ENCODE measurements around the gene RGS7.
"Not testable (repeated sequence)": the region's sequence is repeated elsewhere in the genome, so short reads cannot be mapped to it uniquely, and the experiment has no call there.

Gene RGS7

GRCh38 chr1:240905225-240905765 is 451.7 kb downstream of the RGS7 start:
- Histone ChIP-seq H3K27ac (ENCODE audit: low read length) (no peak overlapping the region), H3K27me3 (ENCODE audit: control insufficient read depth, insufficient read depth, low read length) (no peaks in the 10 kb centered on the region), H3K36me3 (ENCODE audit: control insufficient read depth, low read depth, low read length) (no peaks in the 10 kb centered on the region), H3K4me1 (ENCODE audit: control insufficient read depth, low read depth, low read length) (no peaks in the 10 kb centered on the region), H3K9ac (ENCODE audit: low read length) (no peak overlapping the region), H3K4me3 (ENCODE audit: low read length) (no peak overlapping the region), H3K9me3 (ENCODE audit: control insufficient read depth, low read depth, low read length) (no peaks in the 10 kb centered on the region)

GRCh38 chr1:240895424-240895823 is 461.6 kb downstream of the RGS7 start:
- not testable (repeated sequence) for H3K9me3 ChIP-seq (ENCODE audit: control insufficient read depth, low read depth, low read length); H3K36me3 ChIP-seq (ENCODE audit: control insufficient read depth, low read depth, low read length); H3K27ac ChIP-seq (ENCODE audit: low read length); H3K9ac ChIP-seq (ENCODE audit: low read length); H3K4me3 ChIP-seq (ENCODE audit: low read length); H3K4me1 ChIP-seq (ENCODE audit: control insufficient read depth, low read depth, low read length); H3K27me3 ChIP-seq (ENCODE audit: control insufficient read depth, insufficient read depth, low read length)

- no peak overlapping the region for H3K9ac ChIP-seq (ENCODE audit: low read length)
- no peaks in the 10 kb centered on the region for H3K36me3 ChIP-seq (ENCODE audit: control insufficient read depth, low read depth, low read length)
- no peaks in the 10 kb centered on the region for H3K4me1 ChIP-seq (ENCODE audit: control insufficient read depth, low read depth, low read length)
- H3K27ac ChIP-seq (ENCODE audit: low read length) = no peak overlapping the region
- H3K27me3 ChIP-seq (ENCODE audit: control insufficient read depth, insufficient read depth, low read length) = no peaks in the 10 kb centered on the region
- no peak overlapping the region for H3K4me3 ChIP-seq (ENCODE audit: low read length)
- H3K9me3 ChIP-seq (ENCODE audit: control insufficient read depth, low read depth, low read length) = no peaks in the 10 kb centered on the region
Observed at GRCh38 chr1:240888787-240889048, 468.3 kb downstream of the RGS7 start.

GRCh38 chr1:240888039-240888786 is 468.8 kb downstream of the RGS7 start:
- Histone ChIP-seq H3K36me3 (ENCODE audit: control insufficient read depth, low read depth, low read length) (no peaks in the 10 kb centered on the region), H3K4me1 (ENCODE audit: control insufficient read depth, low read depth, low read length) (no peaks in the 10 kb centered on the region), H3K9ac (ENCODE audit: low read length) (no peak overlapping the region), H3K27me3 (ENCODE audit: control insufficient read depth, insufficient read depth, low read length) (no peaks in the 10 kb centered on the region), H3K27ac (ENCODE audit: low read length) (no peak overlapping the region), H3K9me3 (ENCODE audit: control insufficient read depth, low read depth, low read length) (no peaks in the 10 kb centered on the region), H3K4me3 (ENCODE audit: low read length) (no peak overlapping the region)

GRCh38 chr1:240883490-240883889 is 473.5 kb downstream of the RGS7 start:
- H3K4me1 ChIP-seq (ENCODE audit: control insufficient read depth, low read depth, low read length) = no peaks in the 10 kb centered on the region
- H3K27me3 ChIP-seq (ENCODE audit: control insufficient read depth, insufficient read depth, low read length) = no peaks in the 10 kb centered on the region
- H3K36me3 ChIP-seq (ENCODE audit: control insufficient read depth, low read depth, low read length) = no peaks in the 10 kb centered on the region
- H3K9me3 ChIP-seq (ENCODE audit: control insufficient read depth, low read depth, low read length) = no peaks in the 10 kb centered on the region
- H3K4me3 ChIP-seq (ENCODE audit: low read length) = no peak overlapping the region
- H3K9ac ChIP-seq (ENCODE audit: low read length) = no peak overlapping the region
- no peak overlapping the region for H3K27ac ChIP-seq (ENCODE audit: low read length)

- not testable (repeated sequence) for H3K27me3 ChIP-seq (ENCODE audit: control insufficient read depth, insufficient read depth, low read length); H3K36me3 ChIP-seq (ENCODE audit: control insufficient read depth, low read depth, low read length); H3K4me3 ChIP-seq (ENCODE audit: low read length); H3K4me1 ChIP-seq (ENCODE audit: control insufficient read depth, low read depth, low read length); H3K9me3 ChIP-seq (ENCODE audit: control insufficient read depth, low read depth, low read length); H3K27ac ChIP-seq (ENCODE audit: low read length); H3K9ac ChIP-seq (ENCODE audit: low read length)
Observed at GRCh38 chr1:240882656-240883308, 474.2 kb downstream of the RGS7 start.

GRCh38 chr1:240878631-240879030 is 478.4 kb downstream of the RGS7 start:
- H3K27me3 ChIP-seq (ENCODE audit: control insufficient read depth, insufficient read depth, low read length) = no peaks in the 10 kb centered on the region
- no peaks in the 10 kb centered on the region for H3K36me3 ChIP-seq (ENCODE audit: control insufficient read depth, low read depth, low read length)
- H3K9ac ChIP-seq (ENCODE audit: low read length) = no peak overlapping the region
- H3K9me3 ChIP-seq (ENCODE audit: control insufficient read depth, low read depth, low read length) = no peaks in the 10 kb centered on the region
- H3K4me1 ChIP-seq (ENCODE audit: control insufficient read depth, low read depth, low read length) = no peaks in the 10 kb centered on the region
- no peak overlapping the region for H3K4me3 ChIP-seq (ENCODE audit: low read length)
- no peak overlapping the region for H3K27ac ChIP-seq (ENCODE audit: low read length)

- no peaks in the 10 kb centered on the region for H3K27me3 ChIP-seq (ENCODE audit: control insufficient read depth, insufficient read depth, low read length)
- H3K4me1 ChIP-seq (ENCODE audit: control insufficient read depth, low read depth, low read length) = no peaks in the 10 kb centered on the region
- H3K9me3 ChIP-seq (ENCODE audit: control insufficient read depth, low read depth, low read length) = no peaks in the 10 kb centered on the region
- no peak overlapping the region for H3K27ac ChIP-seq (ENCODE audit: low read length)
- no peak overlapping the region for H3K4me3 ChIP-seq (ENCODE audit: low read length)
- H3K36me3 ChIP-seq (ENCODE audit: control insufficient read depth, low read depth, low read length) = no peaks in the 10 kb centered on the region
- H3K9ac ChIP-seq (ENCODE audit: low read length) = no peak overlapping the region
Observed at GRCh38 chr1:240877605-240878004, 479.4 kb downstream of the RGS7 start.

GRCh38 chr1:240876071-240876470 is 480.9 kb downstream of the RGS7 start:
- Histone ChIP-seq H3K4me3 (ENCODE audit: low read length) (no peak overlapping the region), H3K27ac (ENCODE audit: low read length) (no peak overlapping the region), H3K9ac (ENCODE audit: low read length) (no peak overlapping the region), H3K4me1 (ENCODE audit: control insufficient read depth, low read depth, low read length) (no peaks in the 10 kb centered on the region), H3K27me3 (ENCODE audit: control insufficient read depth, insufficient read depth, low read length) (no peaks in the 10 kb centered on the region), H3K9me3 (ENCODE audit: control insufficient read depth, low read depth, low read length) (no peaks in the 10 kb centered on the region), H3K36me3 (ENCODE audit: control insufficient read depth, low read depth, low read length) (no peaks in the 10 kb centered on the region)

- no peaks in the 10 kb centered on the region for H3K9me3 ChIP-seq (ENCODE audit: control insufficient read depth, low read depth, low read length)
- H3K27me3 ChIP-seq (ENCODE audit: control insufficient read depth, insufficient read depth, low read length) = no peaks in the 10 kb centered on the region
- no peak overlapping the region for H3K27ac ChIP-seq (ENCODE audit: low read length)
- no peaks in the 10 kb centered on the region for H3K4me1 ChIP-seq (ENCODE audit: control insufficient read depth, low read depth, low read length)
- H3K36me3 ChIP-seq (ENCODE audit: control insufficient read depth, low read depth, low read length) = no peaks in the 10 kb centered on the region
- no peak overlapping the region for H3K9ac ChIP-seq (ENCODE audit: low read length)
- H3K4me3 ChIP-seq (ENCODE audit: low read length) = no peak overlapping the region
Observed at GRCh38 chr1:240869071-240869470, 487.9 kb downstream of the RGS7 start.

GRCh38 chr1:240866724-240867123 is 490.3 kb downstream of the RGS7 start:
- H3K9me3 ChIP-seq (ENCODE audit: control insufficient read depth, low read depth, low read length) = no peaks in the 10 kb centered on the region
- no peak overlapping the region for H3K27ac ChIP-seq (ENCODE audit: low read length)
- H3K36me3 ChIP-seq (ENCODE audit: control insufficient read depth, low read depth, low read length) = no peaks in the 10 kb centered on the region
- no peaks in the 10 kb centered on the region for H3K27me3 ChIP-seq (ENCODE audit: control insufficient read depth, insufficient read depth, low read length)
- H3K4me3 ChIP-seq (ENCODE audit: low read length) = no peak overlapping the region
- no peaks in the 10 kb centered on the region for H3K4me1 ChIP-seq (ENCODE audit: control insufficient read depth, low read depth, low read length)
- H3K9ac ChIP-seq (ENCODE audit: low read length) = no peak overlapping the region

- no peak overlapping the region for H3K27ac ChIP-seq (ENCODE audit: low read length)
- H3K9me3 ChIP-seq (ENCODE audit: control insufficient read depth, low read depth, low read length) = no peaks in the 10 kb centered on the region
- no peaks in the 10 kb centered on the region for H3K27me3 ChIP-seq (ENCODE audit: control insufficient read depth, insufficient read depth, low read length)
- no peaks in the 10 kb centered on the region for H3K36me3 ChIP-seq (ENCODE audit: control insufficient read depth, low read depth, low read length)
- no peaks in the 10 kb centered on the region for H3K4me1 ChIP-seq (ENCODE audit: control insufficient read depth, low read depth, low read length)
- H3K4me3 ChIP-seq (ENCODE audit: low read length) = no peak overlapping the region
- H3K9ac ChIP-seq (ENCODE audit: low read length) = no peak overlapping the region
Observed at GRCh38 chr1:240860023-240860422, 497.0 kb downstream of the RGS7 start.

Data from iPS-18a (cell line).